NCI-H524 (cell line): Measurements from ENCODE around the gene ALOX5.
"Not testable (repeated sequence)": the region's sequence is repeated elsewhere in the genome, so short reads cannot be mapped to it uniquely, and the experiment has no call there.

Experiments
- DNase-seq, 2 experiments: peaks; one replicate each; lab custom pipeline; 2025; lab: John Stamatoyannopoulos, UW

Gene ALOX5

GRCh38 chr10:45374350-45375052, 485 bp downstream of the ALOX5 start:
- DNase-seq, result peak in 1 of 2 experiments; percentile 4

- no peak for DNase-seq
Measured at GRCh38 chr10:45375101-45375500, 1.1 kb downstream of the ALOX5 start.

GRCh38 chr10:45375716-45376231, 1.8 kb downstream of the ALOX5 start:
- DNase-seq, result no peak

GRCh38 chr10:45376371-45376801, 2.4 kb downstream of the ALOX5 start:
- DNase-seq, result no peak

GRCh38 chr10:45377321-45377720, 3.3 kb downstream of the ALOX5 start:
- no peak for DNase-seq

- peak; percentile 0 to 35 for DNase-seq
Measured at GRCh38 chr10:45377858-45378257, 3.8 kb downstream of the ALOX5 start.

GRCh38 chr10:45378914-45379726, 5.1 kb downstream of the ALOX5 start:
- no peak for DNase-seq

- no peak for DNase-seq
Measured at GRCh38 chr10:45379891-45380540, 6.0 kb downstream of the ALOX5 start.

- no peak for DNase-seq
Measured at GRCh38 chr10:45380903-45381620, 7.0 kb downstream of the ALOX5 start.

GRCh38 chr10:45382591-45382990, 8.6 kb downstream of the ALOX5 start:
- DNase-seq, result no peak

GRCh38 chr10:45383682-45384330, 9.8 kb downstream of the ALOX5 start:
- DNase-seq, result no peak

GRCh38 chr10:45386657-45387056, 12.6 kb downstream of the ALOX5 start:
- no peak for DNase-seq

GRCh38 chr10:45387096-45387893, 13.3 kb downstream of the ALOX5 start:
- no peak for DNase-seq

GRCh38 chr10:45389671-45390070, 15.7 kb downstream of the ALOX5 start:
- not testable (repeated sequence) for DNase-seq

GRCh38 chr10:45391636-45392035, 17.6 kb downstream of the ALOX5 start:
- not testable (repeated sequence) for DNase-seq

GRCh38 chr10:45395554-45395953, 21.5 kb downstream of the ALOX5 start:
- no peak for DNase-seq

GRCh38 chr10:45398595-45398994, 24.6 kb downstream of the ALOX5 start:
- DNase-seq, result no peak

- DNase-seq, result no peak
Measured at GRCh38 chr10:45399113-45399512, 25.1 kb downstream of the ALOX5 start.

- no peak for DNase-seq
Measured at GRCh38 chr10:45403151-45403550, 29.1 kb downstream of the ALOX5 start.

GRCh38 chr10:45404087-45404769, 30.2 kb downstream of the ALOX5 start:
- no peak for DNase-seq
